Measurements from ENCODE around the gene PSMA6.
"Not testable (repeated sequence)": the region's sequence is repeated elsewhere in the genome, so short reads cannot be mapped to it uniquely, and the experiment has no call there.

The PSMA6 gene

GRCh38 chr14:35326375-35326774 is 34.2 kb downstream of the PSMA6 start:
- DNase-seq, result no peak

- DNase-seq, result no peak
Measured at GRCh38 chr14:35331605-35332516, 39.7 kb downstream of the PSMA6 start.

GRCh38 chr14:35332517-35333263 is 40.5 kb downstream of the PSMA6 start:
- DNase-seq, result peak in 2 of 5 donors; percentile 6 to 68

- DNase-seq, result no peak
Measured at GRCh38 chr14:35333264-35333730, 41.1 kb downstream of the PSMA6 start.

- DNase-seq, result peak in 1 of 5 donors; percentile 29
Measured at GRCh38 chr14:35333797-35334743, 41.9 kb downstream of the PSMA6 start.

GRCh38 chr14:35335388-35336092 is 43.4 kb downstream of the PSMA6 start:
- DNase-seq, result no peak

GRCh38 chr14:35336171-35336493 is 44.0 kb downstream of the PSMA6 start:
- DNase-seq, result not testable (repeated sequence)

GRCh38 chr14:35336494-35337268 is 44.5 kb downstream of the PSMA6 start:
- DNase-seq, result no peak

GRCh38 chr14:35337269-35338255 is 45.4 kb downstream of the PSMA6 start:
- DNase-seq, result no peak

GRCh38 chr14:35338731-35339405 is 46.7 kb downstream of the PSMA6 start:
- DNase-seq, result no peak

GRCh38 chr14:35339761-35340406 is 47.7 kb downstream of the PSMA6 start:
- no peak for DNase-seq

GRCh38 chr14:35340616-35341453 is 48.7 kb downstream of the PSMA6 start:
- DNase-seq, result no peak

- DNase-seq, result no peak
Measured at GRCh38 chr14:35341454-35341750, 49.2 kb downstream of the PSMA6 start.

- peak in 3 of 5 donors; percentile 20 to 23 (median 23) for DNase-seq
Measured at GRCh38 chr14:35341751-35342488, 49.7 kb downstream of the PSMA6 start.

- no peak for DNase-seq
Measured at GRCh38 chr14:35342489-35343010, 50.4 kb downstream of the PSMA6 start.

GRCh38 chr14:35343702-35344101 is 51.5 kb downstream of the PSMA6 start:
- no peak for DNase-seq
